ENCODE results near the gene CMSS1. TPM values are rescaled to one million over a fixed set of nuclear protein-coding genes. Genes with fewer than 3 reads are reported as not detected.

CMSS1 gene
- polyA plus RNA-seq, 1 of the 3 experiments (the other 2 are of a cell fraction), result 9.1 TPM

- Histone ChIP-seq H3K9me3 (no peaks in the 10 kb centered on the region; the same call in 1 of the 2 replicates), H3K9me2 (no peaks in the 10 kb centered on the region), H3K4me1 (ENCODE audit: control insufficient read depth in 1 of 2, insufficient read depth in 2 of 2, low read depth in 1 of 2, low read length in 1 of 2) (no peaks in the 10 kb centered on the region; a peak in 1 of 4 replicates), H3K9ac (no peak overlapping the region), H3K79me2 (ENCODE audit: insufficient read depth) (no peaks in the 10 kb centered on the region), H3K4me3 (ENCODE audit: low read depth in 2 of 2, low read length in 1 of 2) (no peak overlapping the region), H3K36me3 (replicated peaks in 1 of 2; ENCODE audit: control insufficient read depth in 1 of 2, insufficient read depth in 2 of 2, low read length in 1 of 2) (no peaks in the 10 kb centered on the region), H3K27ac (ENCODE audit: low read depth in 2 of 2, low read length in 1 of 2) (no peak overlapping the region), H3K27me3 (ENCODE audit: insufficient read depth) (no peaks in the 10 kb centered on the region), H2AFZ (ENCODE audit: low read depth) (no peak overlapping the region), H4K20me1 (ENCODE audit: insufficient read depth) (no peaks in the 10 kb centered on the region), H3F3A (replicated peaks; ENCODE audit: insufficient read depth) (no peaks in the 10 kb centered on the region), H3K4me2 (no peak overlapping the region)
- CTCF ChIA-PET, result interaction anchor here (0.8 kb wide), 1 partner anchor 49 kb away, joined by 3 read pairs; no protein-coding TSS in a partner anchor
- no peak for TF ChIP-seq SMC3 (IDR thresholded peaks at IDR 0.05; ENCODE audit: low read depth, low read length)
- no peak for TF ChIP-seq RXRA (IDR thresholded peaks at IDR 0.05; ENCODE audit: borderline replicate concordance, low read depth)
- TF ChIP-seq PBX3 (IDR thresholded peaks at IDR 0.05), result no peak
- no peak for TF ChIP-seq MAX (IDR thresholded peaks at IDR 0.05; ENCODE audit: low read depth)
- no peak for TF ChIP-seq USF2 (IDR thresholded peaks at IDR 0.05; ENCODE audit: borderline replicate concordance, low read depth, low read length)
- TF ChIP-seq YY1 (IDR thresholded peaks at IDR 0.05; ENCODE audit: low read depth), result no peak
- no peak for TF ChIP-seq RFX5 (IDR thresholded peaks at IDR 0.05; ENCODE audit: low read length)
- WGBS (ENCODE audit: low lambda C conversion rate), result 77% methylated on average over 2 of the region's 2 CpGs
- POLR2A ChIA-PET, result no interaction called here
- no peak for DNase-seq
Observed at GRCh38 chr3:100205171-100205570, 387.5 kb downstream of the CMSS1 start.

GRCh38 chr3:100206687-100207086, 389.0 kb downstream of the CMSS1 start:
- WGBS (ENCODE audit: low lambda C conversion rate), result 80% methylated on average over 1 of the region's 1 CpG
- TF ChIP-seq REST (IDR thresholded peaks at IDR 0.05; ENCODE audit: low read depth, low read length) (no peak), FOXM1 (IDR thresholded peaks at IDR 0.05; ENCODE audit: low read depth) (no peak), MXI1 (IDR thresholded peaks at IDR 0.05; ENCODE audit: low read depth, low read length) (no peak), TCF12 (IDR thresholded peaks at IDR 0.05) (no peak), USF1 (IDR thresholded peaks at IDR 0.05; ENCODE audit: borderline replicate concordance, low read depth) (no peak), GABPA (IDR thresholded peaks at IDR 0.05; ENCODE audit: low read depth) (no peak), TAF1 (IDR thresholded peaks at IDR 0.05; ENCODE audit: borderline replicate concordance, low read depth, low read length) (no peak), RXRA (IDR thresholded peaks at IDR 0.05; ENCODE audit: borderline replicate concordance, low read depth) (no peak), FOSL2 (IDR thresholded peaks at IDR 0.05; ENCODE audit: borderline replicate concordance, low read depth) (no peak), RFX5 (IDR thresholded peaks at IDR 0.05; ENCODE audit: low read length) (no peak), PBX3 (IDR thresholded peaks at IDR 0.05) (no peak), EP300 (IDR thresholded peaks at IDR 0.05; ENCODE audit: borderline replicate concordance in 1 of 2, low read depth in 1 of 2, low read length in 1 of 2) (no peak), JUND (IDR thresholded peaks at IDR 0.05) (no peak), NRF1 (IDR thresholded peaks at IDR 0.05; ENCODE audit: low read depth, low read length) (no peak), RAD21 (IDR thresholded peaks at IDR 0.05; ENCODE audit: low read length) (no peak), TEAD4 (IDR thresholded peaks at IDR 0.05; ENCODE audit: borderline replicate concordance, insufficient read depth) (no peak)

More at GRCh38 chr3:100206687-100207086, 389.0 kb downstream of the CMSS1 start:
- no peak overlapping the region for H3K27ac ChIP-seq (ENCODE audit: low read depth in 2 of 2, low read length in 1 of 2)
- H3K36me3 ChIP-seq (replicated peaks in 1 of 2; ENCODE audit: control insufficient read depth in 1 of 2, insufficient read depth in 2 of 2, low read length in 1 of 2), result no peaks in the 10 kb centered on the region
- no peaks in the 10 kb centered on the region for H3K9me2 ChIP-seq
- no peaks in the 10 kb centered on the region for H3K79me2 ChIP-seq (ENCODE audit: insufficient read depth)
- DNase-seq, result no peak
- ChIA-PET CTCF (no interaction called here), POLR2A (no interaction called here)
- no peak overlapping the region for H2AFZ ChIP-seq (ENCODE audit: low read depth)
- no peaks in the 10 kb centered on the region; the same call in 1 of the 2 replicates for H3K9me3 ChIP-seq
- no peaks in the 10 kb centered on the region for H3K27me3 ChIP-seq (ENCODE audit: insufficient read depth)
- no peaks in the 10 kb centered on the region for H3F3A ChIP-seq (replicated peaks; ENCODE audit: insufficient read depth)
- H3K4me1 ChIP-seq (ENCODE audit: control insufficient read depth in 1 of 2, insufficient read depth in 2 of 2, low read depth in 1 of 2, low read length in 1 of 2), result no peaks in the 10 kb centered on the region; a peak in 2 of 4 replicates
- H4K20me1 ChIP-seq (ENCODE audit: insufficient read depth), result no peaks in the 10 kb centered on the region
- H3K4me2 ChIP-seq, result no peak overlapping the region
- no peak overlapping the region for H3K9ac ChIP-seq
- no peak overlapping the region for H3K4me3 ChIP-seq (ENCODE audit: low read depth in 2 of 2, low read length in 1 of 2)

Data from SK-N-SH (cell line).